Subcutaneous adipose tissue (tissue), 4 donors: ENCODE results near the gene LSM2. TPM values are rescaled to one million over a fixed set of nuclear protein-coding genes. Genes with fewer than 3 reads are reported as not detected.

Experiments
- CTCF ChIP-seq: fragments of 450-650 bp; IDR thresholded peaks from one replicate; pipeline ENCODE4 v1.5.1; 2016; ENCODE audit warnings: low read depth, mild to moderate bottlenecking, control low read depth, antibody characterized with exemption, moderate library complexity
- total RNA-seq, 4 donors: library from RNA; depleted of rRNA; stranded (reverse); fragments of >200 nt; gene quantifications; one replicate each; pipeline ENCODE4 v1.1.0, GENCODE V29; 2016

The LSM2 gene
- total RNA-seq, 4 donors from 2014 or later: 14.3 to 27.5 (median 24.0) TPM

- TF ChIP-seq CTCF: no peak
Measured at GRCh38 chr6:31829633-31830283, 23.0 kb upstream of the LSM2 start.

GRCh38 chr6:31827286-31828079 is 20.7 kb upstream of the LSM2 start, which contains the start of gene HSPA1B:
TSS of gene HSPA1B (plus strand) at chr6:31827738. CDS start at chr6:31827951, 213 bp downstream.
- TF ChIP-seq CTCF: no peak

GRCh38 chr6:31826793-31827285 is 20.1 kb upstream of the LSM2 start:
- no peak for TF ChIP-seq CTCF

- no peak for TF ChIP-seq CTCF
Measured at GRCh38 chr6:31825553-31825952, 18.8 kb upstream of the LSM2 start.

- TF ChIP-seq CTCF: no peak
Measured at GRCh38 chr6:31822036-31822821, 15.5 kb upstream of the LSM2 start.

- TF ChIP-seq CTCF: no peak
Measured at GRCh38 chr6:31821301-31822035, 14.7 kb upstream of the LSM2 start.
